ENCODE data around the gene ZFP92.
A peak's percentile ranks its signal among the peaks of the same experiment; 100 is the strongest.
"Not testable (repeated sequence)": the region's sequence is repeated elsewhere in the genome, so short reads cannot be mapped to it uniquely, and the experiment has no call there.

Gene ZFP92

DNA sequence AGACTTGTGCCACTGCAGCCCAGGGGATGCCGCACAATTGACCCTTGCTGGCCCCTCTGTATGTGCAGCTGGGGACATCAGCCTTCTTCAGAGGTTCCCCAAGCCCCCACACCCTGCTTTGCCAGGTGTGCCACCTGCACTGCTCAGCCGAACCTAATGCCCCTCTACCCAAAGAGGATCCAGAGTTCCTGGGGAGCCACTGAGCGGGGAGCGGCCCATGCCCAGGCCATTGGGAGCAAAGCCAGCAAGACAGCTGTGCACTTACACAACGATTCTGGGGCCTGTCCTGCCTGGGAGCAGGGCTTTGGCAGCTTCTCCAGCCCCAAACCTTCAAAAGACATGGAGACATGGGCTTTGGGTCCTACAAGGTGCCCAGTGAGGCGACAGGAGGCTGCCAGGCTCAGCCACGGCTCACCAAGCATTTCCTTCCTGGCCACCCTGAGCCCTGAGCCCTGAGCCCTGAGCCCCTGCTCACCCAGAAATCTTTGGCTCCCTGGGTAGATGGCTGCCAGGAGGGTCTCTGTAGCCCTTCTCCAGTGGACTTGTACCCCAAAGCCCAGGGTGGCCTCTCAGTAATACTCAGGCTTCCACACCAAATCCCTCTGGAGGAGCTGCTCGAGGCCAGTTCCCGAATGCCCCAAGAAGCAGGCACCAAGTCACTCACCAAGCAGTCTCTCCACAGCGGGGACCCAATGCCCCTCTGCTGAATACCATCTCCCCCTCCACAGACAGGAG, 23.1 kb upstream of the ZFP92 start:
- DNase-seq = no peak

DNA sequence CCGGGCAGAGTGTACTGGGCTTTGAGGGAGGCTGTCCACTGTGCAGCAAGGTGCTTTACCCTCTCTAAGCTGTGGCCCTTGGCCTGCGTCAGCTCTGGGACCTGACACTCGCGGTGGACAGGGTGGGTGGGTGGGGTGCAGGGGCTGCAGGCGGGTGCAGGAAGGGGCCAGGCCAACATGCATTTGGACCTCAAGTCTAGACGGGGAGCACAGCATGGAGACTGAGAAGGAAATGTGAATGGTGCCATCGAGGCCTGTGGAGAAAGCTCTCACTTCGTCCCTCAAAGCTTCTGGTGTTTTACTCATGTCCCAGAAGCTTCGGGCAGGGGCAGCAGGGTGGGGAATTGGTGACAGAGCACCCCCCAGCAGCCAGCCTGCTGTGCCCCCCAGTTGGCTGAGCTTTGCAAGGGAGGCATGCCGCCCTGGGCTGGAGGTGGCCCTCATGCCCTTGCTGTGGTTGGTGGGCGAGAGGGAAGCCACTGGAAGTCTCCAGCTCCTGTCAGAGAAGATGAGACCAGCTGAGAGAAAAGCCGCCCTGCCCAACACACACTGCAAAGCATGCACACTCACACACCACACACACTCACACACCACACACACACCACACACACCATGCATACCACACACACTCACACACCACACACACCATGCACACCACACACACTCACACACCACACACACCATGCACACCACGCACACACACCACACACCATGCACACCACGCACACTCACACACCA, 22.4 kb upstream of the ZFP92 start:
- no peak for DNase-seq

DNA sequence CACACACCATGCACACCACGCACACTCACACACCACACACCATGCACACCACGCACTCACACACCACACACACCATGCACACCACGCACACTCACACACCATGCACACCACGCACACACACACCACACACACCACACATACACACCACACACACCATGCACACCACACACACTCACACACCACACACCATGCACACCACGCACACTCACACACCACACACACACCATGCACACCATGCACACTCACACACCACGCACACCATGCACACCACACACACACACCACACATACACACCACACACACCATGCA, 21.9 kb upstream of the ZFP92 start:
- not testable (repeated sequence) for DNase-seq

GRCh38 chrX:153392642-153393321, 18.5 kb upstream of the ZFP92 start:
- DNase-seq = no peak

DNA sequence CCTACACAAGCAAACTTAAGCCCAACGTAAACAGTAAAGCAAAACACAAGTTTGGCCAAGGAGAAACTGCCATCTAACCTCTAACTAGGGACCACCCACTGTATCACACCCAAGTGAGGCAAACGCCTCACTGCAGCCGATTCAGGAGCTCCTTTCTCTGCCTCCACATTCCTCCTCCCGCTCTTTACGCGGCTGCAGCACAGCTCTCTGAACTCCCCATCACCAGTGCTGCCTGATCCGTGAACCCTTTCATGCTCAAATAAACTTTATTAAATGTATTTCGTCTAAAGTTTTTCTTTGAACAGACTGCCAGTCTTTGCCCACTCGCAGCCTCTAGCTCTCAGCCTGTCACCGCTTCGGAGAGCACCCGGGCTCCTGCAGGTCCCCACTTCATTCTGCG, 16.7 kb upstream of the ZFP92 start:
- no peak for DNase-seq

DNA sequence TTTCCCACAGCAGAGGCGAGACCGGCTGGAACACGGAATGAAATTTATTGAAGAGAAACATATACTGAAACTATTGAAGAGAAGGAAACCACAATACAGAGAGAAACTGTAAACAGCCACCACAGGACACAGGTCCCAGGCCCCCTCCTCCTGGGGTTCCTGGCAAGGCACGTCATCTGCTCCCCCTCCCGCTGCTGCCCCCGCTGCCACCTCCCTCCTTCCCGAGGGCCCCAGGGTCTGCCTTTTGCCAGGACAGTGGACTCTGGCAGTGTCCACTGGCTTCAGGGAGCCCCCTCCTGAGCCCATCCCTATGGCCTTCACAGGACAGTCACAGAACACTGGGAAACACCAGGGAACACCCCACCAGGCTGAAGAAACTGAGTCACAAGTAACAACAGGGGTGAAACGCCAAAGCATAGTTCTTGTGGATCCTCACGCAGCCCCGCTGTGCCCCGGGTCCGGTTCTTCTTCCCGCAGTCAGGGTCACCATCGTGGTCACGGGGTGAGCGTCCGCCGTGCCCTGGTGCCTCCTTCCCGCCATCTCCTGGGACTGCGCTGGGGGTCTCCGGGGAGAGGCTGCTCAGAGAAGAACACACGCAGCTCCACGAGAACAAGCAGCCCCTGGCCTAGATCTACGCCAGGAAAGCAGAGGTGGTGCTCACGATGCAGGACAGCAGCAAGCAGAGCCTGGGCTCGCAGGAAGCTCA, 15.5 kb upstream of the ZFP92 start:
- no peak for DNase-seq

DNA sequence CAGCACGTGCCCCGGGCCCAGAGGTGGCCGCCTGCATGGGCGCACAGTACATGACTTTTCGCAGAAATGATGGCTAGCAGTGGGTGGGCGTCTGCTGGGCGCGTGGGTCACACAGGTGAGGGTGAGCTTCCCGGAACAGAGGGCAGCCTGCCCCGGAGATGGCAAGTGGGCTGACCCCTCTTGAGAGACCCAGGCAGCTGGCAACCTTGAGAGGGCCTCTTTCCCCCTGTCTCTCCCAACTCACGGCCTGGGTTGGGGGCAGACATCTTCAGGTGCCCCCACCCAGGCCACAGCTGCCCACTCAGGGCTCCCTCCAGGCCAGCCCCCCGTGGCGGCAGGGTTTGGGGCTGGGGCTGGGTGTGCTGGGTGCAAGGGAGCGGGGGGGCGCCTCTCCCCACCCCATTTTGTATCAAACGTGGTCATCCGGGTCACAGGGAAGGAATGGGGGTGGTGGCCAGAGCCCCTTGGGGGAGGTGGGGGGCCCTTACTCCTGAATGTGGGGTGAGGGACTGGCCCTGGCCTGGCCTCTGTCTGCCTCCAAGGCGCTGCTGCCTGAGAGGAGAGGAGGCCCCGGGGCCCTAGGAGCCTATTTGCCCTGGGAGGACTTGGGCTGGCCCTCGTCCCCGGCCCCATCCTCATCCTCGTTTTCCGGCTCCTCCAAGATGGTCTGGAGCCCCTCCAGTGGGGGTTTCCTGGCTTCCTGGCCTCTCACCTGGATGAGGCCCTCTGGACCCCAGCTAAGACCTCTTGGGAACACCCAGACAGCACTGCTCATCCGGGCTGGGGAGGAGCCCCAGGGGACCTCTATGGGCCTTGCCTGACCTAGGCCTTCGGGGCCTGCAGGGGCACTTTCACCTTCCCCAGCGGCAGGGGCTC, 14.7 kb upstream of the ZFP92 start:
- no peak for DNase-seq

DNA sequence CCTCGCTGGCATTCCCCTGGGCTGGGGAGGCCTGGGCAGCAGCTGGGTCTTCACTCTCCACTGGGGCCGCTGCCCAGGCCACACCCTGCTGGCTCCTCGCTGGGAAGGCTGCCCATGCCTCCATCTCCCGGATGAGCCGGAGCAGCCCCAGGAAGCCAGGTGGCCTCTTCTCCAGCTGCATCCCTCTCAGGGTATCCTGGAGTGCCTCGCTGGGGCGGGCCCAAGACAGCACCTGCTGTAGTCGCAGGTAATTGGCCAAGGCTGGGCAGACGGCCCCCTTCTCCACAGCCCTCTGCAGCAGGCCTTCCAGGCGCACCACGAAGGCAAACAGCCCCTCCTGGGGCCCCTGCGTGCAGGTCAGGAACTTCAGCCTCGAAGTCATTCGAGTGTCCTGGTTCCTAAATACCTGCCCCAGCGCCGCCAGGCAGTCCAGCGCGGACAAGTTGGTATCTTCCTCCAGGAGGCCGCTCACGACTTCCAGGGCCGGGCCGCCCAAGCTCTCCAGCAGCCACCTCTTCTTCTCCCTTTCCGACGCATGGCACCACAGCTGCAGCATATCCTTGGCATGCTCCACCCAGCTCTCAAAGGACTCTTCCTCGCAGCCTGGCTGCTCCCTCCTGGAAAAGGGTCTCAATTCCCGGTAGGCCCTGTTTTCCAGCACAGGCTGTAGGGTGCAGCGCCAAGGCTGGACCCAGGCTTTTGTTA, 13.9 kb upstream of the ZFP92 start:
- DNase-seq = no peak

- no peak for DNase-seq
These were observed 12.9 kb upstream of the ZFP92 start for GRCh38 chrX:153398275-153398960.

- peak; percentile 25 to 28 for DNase-seq
These were observed 10.8 kb upstream of the ZFP92 start for GRCh38 chrX:153400146-153401132.

DNA sequence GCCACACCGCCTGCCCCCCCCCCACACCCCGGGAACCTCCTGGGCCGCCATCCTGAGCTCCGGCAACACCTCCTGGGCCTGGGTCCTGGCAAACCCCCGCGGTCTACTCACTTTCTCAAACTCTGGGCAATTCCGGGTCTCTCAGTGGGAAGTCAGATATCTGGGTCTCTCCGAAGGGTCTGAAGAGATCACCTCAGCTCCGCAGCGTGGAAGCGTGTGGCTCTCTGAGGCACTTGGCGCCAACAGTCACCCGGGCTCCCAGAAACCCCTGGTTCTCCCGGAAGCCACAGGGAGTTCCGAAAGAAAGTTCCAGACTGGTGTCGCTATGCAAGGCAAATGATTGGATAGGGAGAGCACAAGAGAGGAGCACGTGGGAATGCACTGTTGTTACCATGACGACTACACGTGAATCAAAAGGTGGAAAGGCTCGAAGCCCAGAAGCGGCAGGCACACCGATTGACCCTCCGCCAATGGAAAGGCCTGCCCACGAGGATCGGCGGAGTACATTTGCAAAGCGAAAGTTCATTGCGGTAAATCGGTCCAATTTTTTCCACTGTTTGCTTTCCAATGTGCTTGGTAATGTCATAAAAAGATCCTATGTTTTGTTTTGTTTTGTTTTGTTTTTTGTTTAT, 10.0 kb upstream of the ZFP92 start, which contains the start of gene PNMA6E:
PNMA6E (minus strand) TSS at position 218 of the 632 bp plus-strand sequence. CDS start 2,501 bp downstream, outside the sequence.
- no peak for DNase-seq

DNA sequence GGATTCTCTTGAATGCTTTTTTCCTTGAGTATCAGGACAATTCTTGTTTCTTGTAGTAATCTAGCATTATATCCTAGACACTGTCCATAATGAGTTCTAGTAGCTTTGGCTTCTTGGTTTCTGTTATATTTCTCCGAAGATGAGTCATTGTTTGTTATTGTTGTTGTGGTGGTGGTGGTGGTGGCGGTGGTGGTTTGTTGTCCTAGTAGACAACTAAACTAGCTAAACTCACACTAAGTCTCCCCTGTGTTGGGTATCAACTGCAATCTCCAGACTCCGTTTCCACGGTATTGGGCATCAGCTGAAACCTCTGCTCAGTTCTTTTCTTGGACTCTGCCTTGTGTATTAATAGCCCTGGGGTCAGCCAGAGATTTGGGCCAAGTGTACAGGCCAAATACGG, 6.9 kb upstream of the ZFP92 start:
- not testable (repeated sequence) for DNase-seq

DNA sequence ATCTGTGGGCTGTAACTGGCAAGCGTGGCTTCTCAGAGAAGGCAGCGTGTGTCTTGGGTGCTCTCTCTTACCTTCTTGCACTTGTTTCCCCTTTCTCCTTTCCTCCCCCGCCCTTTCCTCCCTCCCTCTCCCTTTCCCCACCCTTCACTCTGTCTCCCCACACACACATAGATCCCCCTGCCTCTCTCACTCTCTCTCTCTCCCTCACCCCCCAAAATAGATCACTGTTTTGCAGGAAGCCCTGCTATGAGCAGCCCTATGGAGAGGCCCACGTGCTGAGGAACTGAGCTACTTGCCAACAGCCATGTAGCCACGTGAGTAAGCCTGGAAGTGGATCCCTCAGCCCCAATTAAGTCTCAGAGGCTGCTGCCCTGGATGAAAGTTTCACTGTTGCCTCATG, 5.8 kb upstream of the ZFP92 start:
- DNase-seq = no peak

GRCh38 chrX:153406011-153406410, 5.3 kb upstream of the ZFP92 start:
- DNase-seq = no peak

DNA sequence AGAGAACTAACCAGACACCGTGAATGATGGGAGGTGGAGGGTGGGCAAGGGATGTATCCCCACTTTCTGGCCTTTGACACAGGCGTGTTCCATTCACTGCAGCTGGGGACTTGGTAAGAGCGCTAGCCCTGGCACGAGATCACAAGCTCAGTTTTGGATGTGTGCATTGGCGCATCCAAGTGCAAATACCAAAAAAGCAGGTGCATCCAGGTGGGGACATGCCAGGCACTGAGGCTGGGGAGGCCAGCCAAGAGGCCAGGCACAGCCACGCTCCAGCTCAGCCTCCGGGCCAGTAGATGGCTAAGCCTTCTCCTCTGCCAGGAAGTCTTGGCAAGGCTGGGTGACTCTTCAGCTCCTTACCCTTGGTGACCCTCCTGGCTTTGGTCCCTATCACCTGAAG, 4.4 kb upstream of the ZFP92 start:
- no peak for DNase-seq

DNA sequence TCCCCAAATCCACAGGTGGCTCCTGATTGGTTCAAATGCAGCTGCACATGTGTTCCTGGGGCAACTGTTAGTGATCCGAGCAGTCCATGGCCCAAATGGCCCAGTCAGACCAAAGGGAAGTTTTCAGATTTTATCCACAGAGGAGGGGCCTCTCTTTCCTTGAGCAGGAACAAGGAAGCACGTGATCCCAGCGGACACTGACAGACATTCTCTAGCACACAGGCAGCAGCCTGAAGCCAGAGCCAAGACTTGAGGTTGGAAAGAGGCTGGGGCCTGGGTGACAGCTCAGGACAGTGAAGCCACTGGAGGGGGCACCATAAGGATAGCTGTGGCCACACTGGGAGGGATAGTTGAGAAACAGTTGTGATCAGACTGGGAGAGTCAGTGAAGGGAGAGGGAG, 3.5 kb upstream of the ZFP92 start:
- DNase-seq = no peak

DNA sequence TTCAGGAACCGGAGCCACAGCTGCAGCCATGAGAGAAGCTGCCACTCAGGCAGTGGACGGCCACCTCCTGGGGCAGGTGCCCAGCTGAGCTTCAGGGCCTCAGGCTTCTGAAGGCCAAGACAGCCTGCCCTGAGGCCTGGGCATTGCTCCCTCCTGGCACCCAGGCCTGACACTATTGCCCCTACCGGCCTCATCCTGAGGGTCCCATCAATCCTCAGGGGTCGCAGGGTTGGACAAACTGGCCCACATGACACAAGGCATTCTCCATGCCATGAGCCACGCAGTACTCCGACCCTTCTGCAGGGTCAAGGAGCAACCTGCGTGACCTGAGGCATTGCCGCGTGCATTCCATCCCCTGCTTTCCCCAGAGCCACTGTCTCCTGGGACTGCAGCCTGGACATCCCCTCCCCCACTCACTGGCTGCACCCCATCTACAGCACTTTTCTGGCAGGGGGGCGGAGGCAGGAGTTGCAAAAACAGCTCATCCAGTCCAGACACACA, 3.0 kb upstream of the ZFP92 start:
- no peak for DNase-seq

DNA sequence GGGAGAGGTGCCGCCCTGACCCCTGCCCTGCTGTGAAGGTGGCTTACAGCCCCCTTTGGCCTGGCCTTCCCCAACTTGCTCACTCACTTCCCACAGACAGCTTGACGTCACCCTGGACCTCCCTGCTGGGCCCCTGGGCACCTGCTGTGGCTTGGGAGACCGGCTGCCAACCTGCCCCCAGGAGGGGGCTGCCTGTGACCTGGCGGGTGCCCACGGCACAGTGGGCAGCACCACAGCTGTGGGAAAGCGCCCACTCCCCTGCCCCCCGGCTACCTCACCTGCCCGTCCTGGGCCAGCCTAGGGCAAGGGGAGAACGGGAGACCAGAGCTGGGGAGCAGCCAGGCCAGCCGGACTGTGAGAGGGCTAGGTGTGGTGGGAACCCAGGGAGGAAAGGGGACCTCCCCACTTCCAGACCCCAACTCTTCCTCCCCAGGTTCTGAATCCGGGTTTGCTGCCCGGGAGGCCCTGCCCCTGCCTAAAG, 2.4 kb upstream of the ZFP92 start:
- DNase-seq = no peak
